Measurements from ENCODE around the gene HPGDS.
"Not testable (repeated sequence)": the region's sequence is repeated elsewhere in the genome, so short reads cannot be mapped to it uniquely, and the experiment has no call there.

Gene HPGDS

DNA sequence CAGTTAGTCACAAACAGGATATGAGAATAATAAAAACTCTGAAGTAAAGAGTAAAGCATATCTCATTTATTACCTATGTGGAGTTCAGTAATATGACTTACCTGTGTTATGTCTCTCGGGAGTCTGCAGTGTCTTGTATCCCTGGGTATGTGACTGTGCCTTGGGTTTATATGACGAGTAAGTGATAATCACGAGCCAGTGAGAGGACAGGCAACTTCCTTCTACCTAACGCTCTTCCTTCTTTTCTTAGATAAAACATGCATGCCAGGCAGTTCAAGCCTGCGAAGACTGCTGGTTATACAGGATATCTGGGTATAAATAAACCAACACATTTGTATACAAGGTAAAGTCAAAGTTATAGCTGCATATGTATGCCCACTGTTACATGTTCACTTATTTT is at the start of gene HPGDS:
Gene HPGDS (minus strand): TSS at position 143 of the 400 bp plus-strand sequence. CDS start 8,207 bp downstream, outside the sequence.
- DNase-seq, result no peak

DNA sequence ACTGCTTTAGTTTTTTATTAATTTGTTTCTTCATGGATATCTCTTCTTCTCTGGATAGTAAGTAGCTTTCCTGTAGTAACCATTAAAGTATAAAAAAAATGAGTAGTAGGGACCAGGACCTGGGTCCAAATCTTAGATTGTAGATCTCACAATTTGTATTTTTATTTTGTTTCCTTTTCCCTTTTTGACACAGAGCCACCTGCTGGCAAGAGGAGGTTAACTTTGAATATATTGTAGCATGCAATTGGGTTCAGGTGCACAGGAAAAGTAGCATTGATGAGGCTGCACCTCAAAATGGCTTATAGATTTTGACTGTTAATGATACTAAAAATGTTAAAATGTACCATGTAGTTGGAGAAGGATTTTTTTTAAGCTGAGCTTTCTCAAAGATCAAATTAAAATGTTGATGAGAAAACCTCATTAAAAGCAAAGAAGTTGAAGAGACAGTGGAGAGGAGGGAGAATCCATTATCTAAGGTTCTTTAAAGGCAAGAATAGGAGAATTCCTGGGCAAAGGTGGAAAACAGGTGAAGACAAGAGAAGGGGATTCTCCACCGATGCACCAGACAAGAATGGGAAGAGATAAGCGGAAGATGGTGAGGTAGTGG is 48.3 kb upstream of the HPGDS start:
- DNase-seq, result peak; percentile 4

DNA sequence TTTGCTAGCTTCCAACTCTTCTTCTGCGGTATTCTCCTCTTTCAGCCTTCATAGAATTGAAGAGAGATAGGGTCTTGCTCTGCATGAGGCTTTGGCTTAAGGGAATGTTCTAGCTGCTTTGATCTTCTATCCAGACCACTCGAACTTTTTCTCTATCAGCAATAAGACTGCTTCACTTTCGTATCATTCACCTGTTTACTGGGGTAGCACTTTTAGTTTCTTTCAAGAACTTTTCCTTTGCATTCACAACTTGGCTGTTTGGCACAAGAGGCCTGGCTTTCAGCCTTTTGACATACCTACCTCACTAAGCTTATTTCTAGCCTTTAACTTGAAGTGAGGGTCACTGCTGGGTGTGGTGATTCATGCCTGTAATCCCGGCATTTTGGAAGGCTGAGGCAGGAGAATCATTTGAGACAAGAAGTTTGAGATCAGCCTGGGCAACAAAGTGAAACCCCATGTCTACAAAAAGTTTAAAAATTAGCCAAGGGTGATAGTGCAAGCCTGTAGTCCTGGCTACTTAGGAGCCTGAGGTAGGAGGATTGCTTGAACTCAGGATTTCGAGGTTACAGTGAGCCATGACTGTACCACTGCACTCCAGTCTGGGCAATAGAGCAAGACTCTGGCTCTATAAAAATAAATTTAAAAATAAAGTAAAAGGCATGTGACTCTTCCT is 47.1 kb upstream of the HPGDS start:
- no peak for DNase-seq

DNA sequence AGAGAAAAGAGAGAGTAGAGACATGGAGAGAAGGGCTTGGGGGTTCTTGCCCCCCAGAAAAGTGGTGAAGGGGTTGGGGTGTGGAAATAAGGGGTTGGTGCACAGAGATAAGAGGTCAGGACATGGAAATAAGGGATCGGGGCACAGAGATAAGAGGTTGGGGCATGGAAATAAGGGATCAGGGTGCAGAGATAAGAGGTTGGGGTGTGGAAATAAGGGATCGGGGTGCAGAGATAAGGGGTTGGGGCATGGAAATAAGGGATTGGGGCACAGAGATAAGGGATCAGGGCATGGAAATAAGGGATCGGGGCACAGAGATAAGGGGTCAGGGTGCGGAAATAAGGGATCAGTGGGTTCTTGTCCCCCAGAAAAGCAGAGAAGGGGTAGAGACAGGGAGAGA is 45.3 kb upstream of the HPGDS start:
- DNase-seq, result not testable (repeated sequence)

DNA sequence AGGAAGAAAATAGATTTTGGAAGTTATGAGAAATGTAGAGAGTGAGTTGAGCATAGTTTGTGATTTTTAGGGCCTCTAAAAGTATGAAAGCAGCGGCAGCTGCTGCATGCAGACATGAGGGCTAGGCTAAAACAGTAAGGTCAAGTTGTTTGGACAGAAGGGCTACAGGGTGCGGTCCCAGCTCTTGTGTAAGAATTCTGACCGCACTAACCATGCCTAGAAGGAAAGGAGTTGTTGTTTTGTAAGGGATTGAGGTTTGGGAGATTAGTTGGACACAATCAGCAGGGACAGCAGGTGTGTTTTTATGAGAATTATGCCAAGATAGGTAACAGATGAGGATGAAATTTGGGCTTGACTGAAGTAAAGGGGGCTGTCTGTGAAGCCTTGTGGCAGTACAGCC is 42.8 kb upstream of the HPGDS start:
- not testable (repeated sequence) for DNase-seq

DNA sequence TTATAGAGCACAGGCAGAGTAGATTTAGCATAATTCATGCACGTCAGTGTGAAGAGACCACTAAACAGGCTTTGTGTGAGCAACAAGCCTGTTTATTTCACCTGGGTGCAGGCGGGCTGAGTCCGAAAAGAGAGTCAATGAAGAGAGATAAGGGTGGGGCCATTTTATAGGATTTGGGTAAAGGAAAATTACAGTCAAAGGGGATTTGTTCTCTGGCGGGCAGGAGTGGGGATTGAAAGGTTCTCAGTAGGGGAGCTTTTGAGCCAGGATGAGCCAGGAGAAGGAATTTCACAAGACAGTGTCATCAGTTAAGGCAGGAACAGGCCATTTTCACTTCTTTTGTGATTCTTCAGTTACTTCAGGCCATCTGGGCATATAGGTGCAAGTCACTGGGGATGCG is 40.3 kb upstream of the HPGDS start:
- not testable (repeated sequence) for DNase-seq

DNA sequence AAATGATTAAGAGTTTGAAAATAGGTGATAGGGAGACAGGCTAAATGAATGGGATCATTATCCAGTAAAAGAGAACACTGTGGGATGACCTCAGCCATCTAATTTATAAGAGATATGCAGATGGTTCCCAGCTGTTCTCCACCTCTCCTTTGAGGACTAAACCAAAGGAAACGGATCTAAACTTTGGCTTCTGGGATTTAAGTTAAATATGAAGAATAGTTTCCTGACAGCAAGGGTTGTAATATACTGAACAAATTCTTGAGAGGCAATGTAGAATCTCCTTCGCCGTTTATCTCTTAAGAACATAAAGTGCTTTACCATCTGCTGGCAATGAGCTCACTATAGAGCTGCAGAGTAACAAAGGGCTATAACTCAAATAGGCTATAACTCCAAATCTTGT is 35.4 kb upstream of the HPGDS start:
- no peak for DNase-seq

DNA sequence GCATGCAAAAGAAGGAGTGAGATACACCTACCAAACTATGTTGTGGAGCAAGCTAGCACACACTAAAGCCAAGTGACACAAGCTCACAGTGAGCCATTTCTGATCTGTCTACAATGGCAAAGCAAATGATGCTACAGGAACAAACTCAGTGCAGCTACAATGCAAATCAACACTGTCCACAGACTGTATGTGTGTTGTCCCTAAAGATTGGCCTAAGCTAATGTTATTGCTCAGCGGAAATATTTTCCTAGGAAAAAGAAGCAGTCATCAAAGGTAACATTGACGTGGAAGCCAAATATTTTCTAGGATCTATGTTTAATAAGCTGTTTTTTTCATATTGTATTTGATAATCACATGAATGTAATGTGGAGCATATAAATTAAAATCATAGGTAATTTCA is 34.7 kb upstream of the HPGDS start:
- DNase-seq, result no peak

DNA sequence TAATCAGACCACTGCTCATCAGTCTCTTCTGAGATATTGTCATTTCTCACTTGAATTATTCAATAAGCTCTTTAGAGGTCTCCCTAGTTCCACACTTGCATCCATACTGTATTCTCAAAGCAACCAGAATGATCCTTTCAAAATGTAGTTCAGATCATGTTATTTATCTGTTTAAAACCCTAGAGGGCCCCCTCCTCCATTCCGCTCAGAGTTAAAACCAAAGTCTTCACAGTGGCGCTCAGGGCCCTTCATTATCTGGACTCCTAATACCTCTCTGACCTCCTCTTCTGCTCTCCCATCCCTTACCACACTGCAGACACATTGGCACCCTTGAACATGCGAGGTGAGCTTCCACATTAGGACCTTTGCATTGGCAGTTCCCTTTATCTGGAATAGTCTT is 32.7 kb upstream of the HPGDS start:
- no peak for DNase-seq

DNA sequence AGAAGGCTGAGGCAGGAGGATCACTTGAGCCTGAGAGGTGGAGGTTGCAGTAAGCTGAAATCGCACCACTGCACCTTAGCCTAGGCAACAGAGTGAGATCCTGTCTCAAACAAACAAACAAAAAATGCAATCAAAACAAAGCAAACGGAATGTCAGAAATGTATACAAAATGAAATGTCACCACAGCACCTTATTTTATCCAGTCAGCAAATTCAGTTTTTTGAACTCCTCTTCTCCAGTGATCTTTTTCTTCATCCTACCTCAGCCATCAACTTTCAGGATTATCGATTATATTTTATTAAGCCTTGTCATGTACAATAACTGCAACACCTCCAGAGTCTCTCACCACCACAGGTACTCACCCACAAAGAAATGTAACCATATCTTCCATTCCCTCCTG is 31.1 kb upstream of the HPGDS start:
- DNase-seq, result no peak

DNA sequence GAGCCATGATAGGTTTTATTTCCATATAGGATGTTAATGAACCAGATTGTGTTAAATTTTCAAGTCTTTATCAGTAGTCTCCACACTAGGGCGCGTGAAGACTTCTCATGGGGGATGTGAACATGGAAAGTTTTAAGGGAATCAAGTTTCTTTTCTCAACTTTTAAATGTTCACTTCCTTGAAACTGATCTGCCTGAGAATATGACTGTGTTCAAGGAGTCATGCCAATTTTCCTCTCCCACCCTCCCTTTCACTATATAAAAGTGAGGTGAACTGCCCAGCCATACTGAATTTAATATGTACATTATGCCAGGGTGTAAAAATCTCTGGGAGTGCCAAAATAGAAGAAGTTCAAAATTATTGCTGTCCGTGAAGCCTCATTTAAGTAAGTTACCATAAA is 30.4 kb upstream of the HPGDS start:
- no peak for DNase-seq

DNA sequence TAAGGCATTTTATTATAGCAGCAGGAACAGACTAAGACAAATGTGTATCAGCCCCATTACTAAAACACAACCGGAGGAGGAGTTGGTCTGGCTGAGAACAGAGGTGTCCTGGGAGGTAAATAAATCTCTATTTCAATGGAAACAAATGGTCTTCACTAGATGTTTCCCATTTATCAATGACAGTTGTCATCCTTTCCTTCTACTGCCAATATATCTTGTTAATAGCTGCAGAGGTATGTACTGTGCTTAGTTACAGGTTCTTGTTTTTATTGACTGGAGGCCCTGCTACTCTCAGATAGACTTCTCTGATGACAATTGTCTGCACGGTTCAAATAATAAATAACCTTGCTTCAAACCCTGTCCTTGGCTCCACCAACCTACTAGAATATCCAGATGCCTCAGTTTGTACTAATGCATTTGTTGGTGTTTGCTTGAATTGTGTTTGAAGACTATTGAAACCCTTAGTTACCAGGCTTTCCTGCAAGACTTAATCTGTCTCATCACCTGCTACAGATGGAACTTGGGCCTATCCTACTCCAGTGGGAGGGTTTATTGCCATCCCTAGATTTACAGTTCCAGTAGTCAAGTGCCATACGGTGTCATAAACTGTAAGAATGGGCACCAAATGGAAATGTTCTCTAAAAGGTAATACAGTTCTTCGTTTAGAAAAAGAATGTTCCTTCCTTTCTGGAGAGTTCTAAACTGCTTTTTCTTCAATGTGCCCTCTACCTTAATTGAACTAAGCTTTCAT is 29.8 kb upstream of the HPGDS start:
- no peak for DNase-seq

DNA sequence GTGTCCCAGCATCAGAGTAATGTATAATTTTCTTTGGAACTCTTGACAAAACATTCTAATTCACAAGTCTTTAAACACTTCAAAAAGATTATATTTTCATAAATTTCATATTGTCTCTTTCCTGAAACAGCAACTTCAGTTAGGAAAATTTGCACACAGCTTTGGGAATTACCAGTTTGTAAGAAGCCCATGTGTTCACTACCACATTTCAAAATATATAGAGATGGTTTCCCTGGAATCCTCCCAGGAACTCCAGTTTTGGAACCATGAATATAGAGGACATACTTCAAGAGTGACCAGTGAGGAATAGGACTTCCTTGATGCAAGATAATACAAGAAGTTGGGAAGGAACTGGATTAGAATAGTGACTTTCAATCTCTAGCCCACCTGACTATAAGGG is 28.7 kb upstream of the HPGDS start:
- no peak for DNase-seq

DNA sequence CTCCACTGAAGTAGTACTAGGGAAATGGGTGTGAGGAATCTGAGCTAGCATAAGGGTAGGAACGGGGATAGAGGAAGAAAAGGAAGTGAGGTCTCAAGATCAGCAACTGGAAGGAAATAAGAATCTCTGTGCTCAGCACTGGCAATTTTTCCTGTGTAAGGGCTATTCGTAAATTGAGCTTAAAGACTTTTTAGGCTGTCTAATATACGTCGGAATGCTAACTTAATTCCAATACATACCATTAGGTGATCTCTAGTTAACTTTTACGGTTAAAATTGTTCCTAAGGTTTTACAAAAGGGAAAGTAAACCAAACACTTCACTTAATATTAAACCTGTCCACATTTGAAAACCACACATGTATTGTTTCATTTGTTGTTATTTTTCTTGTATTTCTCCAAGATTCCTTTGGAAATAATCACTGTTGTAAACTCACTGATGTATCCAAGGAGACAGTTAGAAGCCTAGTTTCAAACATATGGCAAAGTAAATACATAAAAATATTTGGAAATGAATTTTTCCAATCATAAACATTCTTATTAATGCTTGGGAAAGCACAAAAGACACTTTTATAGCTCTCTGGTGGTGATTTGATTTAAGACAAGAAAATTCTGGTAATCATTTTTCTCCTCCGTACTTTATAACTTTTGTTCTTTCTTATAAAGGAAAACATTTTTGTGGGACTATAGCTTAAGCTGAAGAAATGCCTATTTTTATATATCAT is 28.1 kb upstream of the HPGDS start:
- DNase-seq, result no peak

DNA sequence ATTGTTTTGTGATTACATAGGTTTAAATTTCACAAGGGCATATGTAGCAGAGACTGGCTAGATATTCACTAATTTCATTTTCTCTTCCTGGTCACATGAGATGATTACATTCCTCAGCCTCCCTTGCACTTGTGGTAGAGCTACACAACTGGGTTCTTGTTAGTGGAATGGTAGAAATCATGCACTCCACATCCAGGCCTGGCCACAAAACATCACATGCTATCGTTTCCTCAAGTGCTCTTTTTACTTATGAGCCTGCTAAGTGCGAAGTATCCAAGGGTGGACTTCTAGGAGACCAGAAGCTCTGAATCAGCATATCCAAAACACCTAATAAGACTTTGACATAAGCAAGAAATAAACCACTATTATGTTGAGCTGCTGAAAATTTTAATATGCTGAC is 26.4 kb upstream of the HPGDS start:
- no peak for DNase-seq

DNA sequence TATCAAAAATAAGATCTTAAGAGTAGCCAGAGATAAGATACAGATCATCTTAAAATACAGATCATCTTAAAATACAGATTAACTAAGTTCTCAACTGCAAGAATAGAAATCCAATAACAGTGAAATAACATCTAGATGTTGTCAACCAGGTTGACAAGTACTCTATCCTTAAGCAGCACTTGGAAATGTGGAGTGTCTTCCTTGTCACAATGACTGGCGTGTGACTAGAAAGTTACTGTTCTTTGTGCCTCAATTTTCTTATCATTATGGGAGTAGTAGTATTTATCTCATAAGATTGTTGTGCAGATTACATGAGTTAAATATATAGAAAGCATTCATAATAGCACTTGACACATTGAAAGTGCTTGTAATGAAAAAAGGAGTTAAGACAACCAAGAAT is 25.8 kb upstream of the HPGDS start:
- no peak for DNase-seq

DNA sequence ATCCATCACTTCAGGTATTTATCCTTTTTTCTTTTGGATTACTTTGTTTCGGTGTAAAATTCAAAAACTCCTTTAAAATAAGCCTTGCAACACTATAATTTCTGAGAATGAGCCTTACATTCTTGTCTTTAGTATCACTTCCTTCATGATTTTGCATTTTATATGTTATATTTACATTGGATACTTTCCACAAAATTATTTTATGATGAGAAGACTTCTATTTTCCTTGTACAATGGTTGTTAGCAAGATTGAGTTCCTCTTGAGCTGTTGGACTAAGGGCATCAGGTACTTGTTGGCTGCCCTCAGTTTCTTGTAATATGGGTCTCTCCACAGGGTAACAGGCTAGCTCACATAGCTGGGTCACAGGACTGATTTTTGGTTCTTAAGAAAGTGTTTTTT is 22.7 kb upstream of the HPGDS start:
- DNase-seq, result no peak

DNA sequence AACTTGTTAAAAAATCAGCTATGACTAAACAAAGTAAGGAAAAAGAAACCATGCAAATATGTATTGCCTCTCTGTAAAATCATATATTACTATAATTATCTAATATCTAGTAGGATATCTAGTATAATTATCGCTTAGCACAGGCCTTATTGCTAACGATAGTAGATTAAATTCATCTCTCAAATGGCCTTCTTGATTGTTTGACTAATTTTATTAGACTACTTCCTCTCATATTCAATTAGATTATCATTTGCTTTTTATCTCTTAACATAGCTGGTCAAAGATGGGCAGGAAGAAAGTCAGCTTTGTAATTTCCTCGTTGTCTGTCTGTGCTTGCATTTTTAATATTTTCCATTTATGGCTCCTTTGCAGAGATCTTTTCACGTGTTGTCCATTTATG is 21.9 kb upstream of the HPGDS start:
- DNase-seq, result no peak

DNA sequence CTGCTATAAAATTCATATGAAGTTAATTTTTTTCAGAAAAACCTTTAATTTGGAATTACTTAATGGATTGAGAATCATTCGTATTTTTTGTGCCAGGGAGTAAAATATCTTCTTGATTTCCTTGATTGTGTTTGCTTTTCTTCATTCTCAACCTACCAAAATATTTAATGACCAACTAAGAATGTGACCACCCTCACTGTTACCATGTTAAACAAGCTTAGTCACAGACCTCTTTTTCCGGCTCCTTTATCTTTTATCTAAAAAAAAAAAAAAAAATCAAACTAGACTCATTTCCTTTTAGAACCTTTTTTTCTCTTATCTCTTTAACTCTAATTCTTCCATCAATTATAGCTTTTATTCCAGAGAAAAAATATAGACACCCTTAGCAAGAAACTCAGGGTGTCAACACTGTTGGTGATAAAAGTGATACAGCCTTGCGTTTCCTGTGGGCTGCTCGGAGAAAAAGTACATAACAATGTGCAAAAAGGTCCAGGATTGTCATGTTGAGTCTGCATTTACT is 20.6 kb upstream of the HPGDS start:
- no peak for DNase-seq

DNA sequence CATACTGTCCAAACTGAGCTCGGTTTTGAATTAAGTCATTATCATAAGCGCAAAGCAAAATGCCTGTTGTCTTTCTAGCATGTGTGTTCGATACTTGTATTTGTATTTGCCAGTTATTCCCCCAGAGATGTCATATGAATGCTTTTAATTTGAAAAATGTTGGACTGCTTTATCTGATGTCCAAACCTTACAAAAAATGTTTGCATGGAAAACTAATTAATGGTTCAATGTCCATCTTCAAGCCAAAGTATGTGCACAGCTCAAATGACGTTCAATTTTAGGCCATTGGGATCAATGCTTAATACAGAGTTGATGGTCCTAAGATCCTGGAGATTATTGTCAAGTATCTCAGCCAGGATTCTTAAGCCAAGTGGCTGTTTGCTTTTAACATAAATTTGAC is 17.2 kb upstream of the HPGDS start:
- DNase-seq, result no peak

DNA sequence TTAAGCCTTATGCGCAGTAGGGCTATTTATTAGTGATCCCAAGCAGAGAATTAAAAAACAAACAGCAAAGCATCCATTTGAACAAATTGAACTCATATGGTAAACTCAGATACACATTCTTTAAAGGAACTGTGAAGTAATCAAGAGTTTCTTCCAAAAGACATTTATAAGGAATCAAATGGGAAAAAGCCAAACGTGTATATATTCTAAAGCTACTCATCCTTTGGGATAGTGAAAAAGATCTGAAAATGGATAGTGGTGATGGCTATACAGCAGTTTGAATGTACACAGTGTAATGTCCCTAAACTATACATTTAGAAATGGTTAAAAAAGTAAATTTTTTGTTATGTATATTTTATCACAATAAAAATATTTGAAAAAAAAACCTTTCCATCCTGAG is 16.6 kb upstream of the HPGDS start:
- DNase-seq, result no peak

DNA sequence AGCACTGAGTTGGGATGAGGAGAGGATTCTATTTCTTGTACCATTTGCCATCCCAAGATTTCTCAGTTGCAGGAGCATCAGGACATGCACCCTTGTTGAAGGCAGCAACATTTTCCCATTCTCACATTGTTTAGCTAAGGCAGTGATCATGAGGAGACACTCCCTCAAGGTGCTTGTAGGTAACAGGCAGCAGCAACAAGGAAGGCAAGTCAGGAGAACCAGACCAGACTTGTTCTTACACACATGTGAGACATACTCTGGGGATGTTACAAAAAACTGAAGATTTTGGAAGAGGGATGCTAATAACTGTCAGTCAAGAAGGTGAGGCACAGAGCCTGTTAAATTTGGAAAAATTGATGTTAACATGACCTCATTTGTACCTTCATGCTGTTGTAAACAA is 15.5 kb upstream of the HPGDS start:
- DNase-seq, result no peak

DNA sequence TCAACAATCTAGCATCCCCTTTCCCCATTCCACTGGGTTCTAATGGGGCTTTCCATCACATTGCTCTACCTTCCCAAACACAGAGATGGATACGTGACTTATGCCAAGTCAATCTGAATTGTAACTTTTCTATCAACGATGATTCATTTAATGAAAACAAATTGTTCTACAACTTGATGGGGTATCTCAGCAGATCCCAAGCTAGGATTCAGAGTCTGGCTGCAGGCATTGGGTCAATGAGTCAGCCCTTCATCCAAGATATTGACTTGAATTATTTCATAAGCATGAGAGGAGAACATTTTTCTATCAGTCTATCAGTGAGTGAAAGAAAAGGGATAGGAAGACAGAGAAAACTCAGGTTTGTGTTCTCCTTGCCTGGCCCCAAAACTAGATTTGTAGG is 15.0 kb upstream of the HPGDS start:
- no peak for DNase-seq

DNA sequence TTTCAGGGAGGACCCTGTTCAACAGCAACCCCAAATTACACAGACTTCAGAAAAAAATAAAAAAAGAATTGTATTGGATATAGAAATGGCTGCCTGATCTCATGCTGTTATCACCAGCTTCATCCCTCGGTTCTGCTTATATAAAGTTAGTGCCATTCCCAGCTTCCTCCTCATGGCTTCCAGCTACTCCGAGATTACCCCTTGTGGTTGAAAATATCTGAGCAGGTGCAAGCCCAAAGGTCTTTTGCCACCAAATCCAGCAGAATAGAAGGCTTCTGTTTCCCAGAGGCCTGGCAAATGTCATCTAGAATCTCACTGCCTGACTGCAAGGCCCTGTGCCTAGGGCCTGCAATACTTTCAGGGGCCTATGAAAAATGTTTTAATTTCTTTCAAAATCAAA is 13.8 kb upstream of the HPGDS start:
- DNase-seq, result no peak

Measured in NCI-H510A treated with DMSO at 0.1 percent for 48 hours (cell line).